ENCODE results near the gene BCAS1. TPM values are rescaled to one million over a fixed set of nuclear protein-coding genes. Genes with fewer than 3 reads are reported as not detected.

Gene BCAS1
- total RNA-seq, 2 donors from 2014 or later = 32.0 to 58.6 TPM

DNA sequence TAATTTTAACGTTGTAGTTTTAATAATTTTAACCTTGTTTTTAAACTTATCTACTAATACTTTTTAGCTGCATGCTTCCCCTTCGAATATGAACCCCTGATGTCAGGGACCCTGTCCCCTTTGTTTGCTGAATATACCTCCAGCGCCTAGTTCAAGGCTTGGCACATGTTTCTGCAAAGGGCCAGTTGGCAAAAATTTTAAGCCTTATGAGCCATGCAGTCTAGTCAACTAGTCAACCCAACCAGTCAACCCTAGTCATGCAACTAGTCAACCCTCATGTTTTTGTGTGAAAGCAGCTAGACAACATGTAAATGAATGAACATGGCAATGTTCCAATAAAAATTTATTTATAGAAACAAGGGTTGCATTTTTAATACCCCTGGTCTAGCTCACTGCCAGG is 119.8 kb downstream of the BCAS1 start:
- Histone ChIP-seq H3K27ac (no peak overlapping the region), H3K36me3 (no peaks in the 10 kb centered on the region), H3K27me3 (replicated peaks; ENCODE audit: insufficient read depth) (no peaks in the 10 kb centered on the region), H3K9me3 (no peaks in the 10 kb centered on the region), H3K4me1 (replicated peaks) (no peaks in the 10 kb centered on the region), H3K4me3 (no peak overlapping the region)
- no peak for TF ChIP-seq POLR2AphosphoS5 (IDR thresholded peaks at IDR 0.05)
- no peak for TF ChIP-seq POLR2A (IDR thresholded peaks at IDR 0.05)
- TF ChIP-seq, protein P1, sequence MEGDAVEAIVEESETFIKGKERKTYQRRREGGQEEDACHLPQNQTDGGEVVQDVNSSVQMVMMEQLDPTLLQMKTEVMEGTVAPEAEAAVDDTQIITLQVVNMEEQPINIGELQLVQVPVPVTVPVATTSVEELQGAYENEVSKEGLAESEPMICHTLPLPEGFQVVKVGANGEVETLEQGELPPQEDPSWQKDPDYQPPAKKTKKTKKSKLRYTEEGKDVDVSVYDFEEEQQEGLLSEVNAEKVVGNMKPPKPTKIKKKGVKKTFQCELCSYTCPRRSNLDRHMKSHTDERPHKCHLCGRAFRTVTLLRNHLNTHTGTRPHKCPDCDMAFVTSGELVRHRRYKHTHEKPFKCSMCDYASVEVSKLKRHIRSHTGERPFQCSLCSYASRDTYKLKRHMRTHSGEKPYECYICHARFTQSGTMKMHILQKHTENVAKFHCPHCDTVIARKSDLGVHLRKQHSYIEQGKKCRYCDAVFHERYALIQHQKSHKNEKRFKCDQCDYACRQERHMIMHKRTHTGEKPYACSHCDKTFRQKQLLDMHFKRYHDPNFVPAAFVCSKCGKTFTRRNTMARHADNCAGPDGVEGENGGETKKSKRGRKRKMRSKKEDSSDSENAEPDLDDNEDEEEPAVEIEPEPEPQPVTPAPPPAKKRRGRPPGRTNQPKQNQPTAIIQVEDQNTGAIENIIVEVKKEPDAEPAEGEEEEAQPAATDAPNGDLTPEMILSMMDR (IDR thresholded peaks at IDR 0.05) = no peak
- intact Hi-C loops (cut with DNase I) = no loop called here
- DNase-seq (ENCODE audit: low spot score) = no peak
- 89% methylated on average over 3 of the region's 3 CpGs for WGBS

DNA sequence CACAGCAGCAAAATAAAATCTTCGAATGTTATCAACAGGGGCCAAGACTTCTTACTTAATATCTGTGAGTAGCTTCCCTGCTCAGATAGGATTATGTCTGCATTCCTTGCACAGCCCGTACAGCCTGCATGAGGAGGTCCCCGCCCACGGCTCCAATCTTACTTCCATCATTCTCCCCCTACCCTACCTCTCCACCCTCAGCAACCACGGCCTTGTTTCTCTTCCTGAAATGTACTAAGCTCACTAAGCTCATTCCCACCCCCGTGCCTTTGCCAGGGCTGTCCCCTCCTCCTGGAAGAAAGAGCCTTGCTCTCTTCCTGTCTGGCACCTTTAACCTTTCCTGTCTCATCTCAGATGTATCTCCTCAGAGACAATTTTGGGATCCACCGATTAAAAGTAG is 120.4 kb downstream of the BCAS1 start:
- Histone ChIP-seq H3K27ac (no peak overlapping the region), H3K36me3 (no peaks in the 10 kb centered on the region), H3K9me3 (no peaks in the 10 kb centered on the region), H3K4me3 (no peak overlapping the region), H3K4me1 (replicated peaks) (no peaks in the 10 kb centered on the region), H3K27me3 (replicated peaks; ENCODE audit: insufficient read depth) (no peaks in the 10 kb centered on the region)
- intact Hi-C loops (cut with DNase I) = no loop called here
- 78% methylated on average over 6 of the region's 7 CpGs for WGBS
- no peak for DNase-seq (ENCODE audit: low spot score)
- TF ChIP-seq POLR2A (IDR thresholded peaks at IDR 0.05) (no peak), POLR2AphosphoS5 (IDR thresholded peaks at IDR 0.05) (no peak)
- TF ChIP-seq, protein P1 (IDR thresholded peaks at IDR 0.05) = no peak

- Histone ChIP-seq H3K36me3 (no peaks in the 10 kb centered on the region), H3K27me3 (replicated peaks; ENCODE audit: insufficient read depth) (no peaks in the 10 kb centered on the region), H3K27ac (no peak overlapping the region), H3K4me1 (replicated peaks) (no peaks in the 10 kb centered on the region), H3K4me3 (no peak overlapping the region), H3K9me3 (no peaks in the 10 kb centered on the region)
- WGBS = 25% methylated on average over 10 of the region's 10 CpGs
- DNase-seq (ENCODE audit: low spot score) = no peak
- intact Hi-C loops (cut with DNase I) = loop anchor here (10.0 kb wide), 1 partner anchor 115 kb away; no protein-coding TSS in a partner anchor
- no peak for TF ChIP-seq POLR2A (IDR thresholded peaks at IDR 0.05)
- TF ChIP-seq POLR2AphosphoS5 (IDR thresholded peaks at IDR 0.05) = no peak
- TF ChIP-seq, protein P1 (IDR thresholded peaks at IDR 0.05) = no peak
Measured at GRCh38 chr20:53949319-53949839, 121.0 kb downstream of the BCAS1 start.

- TF ChIP-seq, protein P1 (IDR thresholded peaks at IDR 0.05) = no peak
- TF ChIP-seq POLR2AphosphoS5 (IDR thresholded peaks at IDR 0.05) (no peak), POLR2A (IDR thresholded peaks at IDR 0.05) (no peak)
- Histone ChIP-seq H3K4me1 (replicated peaks) (no peaks in the 10 kb centered on the region), H3K27ac (no peak overlapping the region), H3K36me3 (no peaks in the 10 kb centered on the region), H3K9me3 (no peaks in the 10 kb centered on the region), H3K4me3 (no peak overlapping the region), H3K27me3 (replicated peaks; ENCODE audit: insufficient read depth) (no peaks in the 10 kb centered on the region)
- WGBS = 90% methylated on average over 11 of the region's 11 CpGs
- intact Hi-C loops (cut with DNase I) = loop anchor here (10.0 kb wide), 1 partner anchor 116 kb away; no protein-coding TSS in a partner anchor
- no peak for DNase-seq (ENCODE audit: low spot score)
Measured at GRCh38 chr20:53948383-53949318, 121.7 kb downstream of the BCAS1 start.

All from prostate gland (tissue), 2 donors.